ENCODE data around the gene METTL4. TPM values are rescaled to one million over a fixed set of nuclear protein-coding genes. Genes with fewer than 3 reads are reported as not detected.
"Not testable (repeated sequence)": the region's sequence is repeated elsewhere in the genome, so short reads cannot be mapped to it uniquely, and the experiment has no call there.

METTL4 gene
- total RNA-seq, 1 experiment from 2014 or later, result 20.1 TPM

- Histone ChIP-seq H3K4me1 (no peaks in the 10 kb centered on the region), H3K36me3 (ENCODE audit: control insufficient read depth, insufficient read depth, low read length) (no peaks in the 10 kb centered on the region), H3K27me3 (replicated peaks; ENCODE audit: control insufficient read depth, insufficient read depth, low read length) (no peaks in the 10 kb centered on the region), H3K4me3 (ENCODE audit: low read depth, low read length) (no peak overlapping the region), H3K9me3 (no peaks in the 10 kb centered on the region)
- H3K4me3 Mint-ChIP-seq (ENCODE audit: unreplicated experiment), result no peak overlapping the region
- no peaks in the 10 kb centered on the region for H3K27me3 Mint-ChIP-seq (ENCODE audit: insufficient read depth, unreplicated experiment)
- peak in 1 of 2 experiments; percentile 23 for DNase-seq
- ChIA-PET CTCF (interaction anchor here (0.6 to 1.0 kb wide), 5 partner anchors 102 to 962 kb away, joined by 3 to 6 read pairs (median 3); no protein-coding TSS in a partner anchor), POLR2A (no interaction called here)
- H3K9me3 Mint-ChIP-seq (ENCODE audit: unreplicated experiment), result no peaks in the 10 kb centered on the region
- BruUV-seq (replicated peaks), result no TSS peak
- no peak overlapping the region for H3K27ac Mint-ChIP-seq (ENCODE audit: unreplicated experiment)
- H3K36me3 Mint-ChIP-seq (ENCODE audit: insufficient read depth, unreplicated experiment), result peaks cover 20% of the 10 kb centered on the region
- TF ChIP-seq CTCF (IDR thresholded peaks at IDR 0.05; ENCODE audit: insufficient read depth in 1 of 2, low read depth in 1 of 2, low read length in 1 of 2, severe bottlenecking in 1 of 2, unreplicated experiment in 1 of 2), result peak; percentile 33 to 39
- no peaks in the 10 kb centered on the region for H3K4me1 Mint-ChIP-seq (ENCODE audit: low read depth, unreplicated experiment)
- intact Hi-C loops (cut with micrococcal nuclease; ENCODE audit: unreplicated experiment), result loop anchor here (5.0 to 10.0 kb wide), 5 partner anchors 325 to 1683 kb away; no protein-coding TSS in a partner anchor
These were observed 23.7 kb downstream of the METTL4 start for GRCh38 chr18:2547477-2548087.

- Mint-ChIP-seq H3K9me3 (ENCODE audit: unreplicated experiment) (no peaks in the 10 kb centered on the region), H3K27ac (ENCODE audit: unreplicated experiment) (no peak overlapping the region), H3K27me3 (ENCODE audit: insufficient read depth, unreplicated experiment) (no peaks in the 10 kb centered on the region), H3K4me1 (ENCODE audit: low read depth, unreplicated experiment) (no peaks in the 10 kb centered on the region), H3K36me3 (ENCODE audit: insufficient read depth, unreplicated experiment) (peaks cover 15% of the 10 kb centered on the region), H3K4me3 (ENCODE audit: unreplicated experiment) (no peak overlapping the region)
- DNase-seq, result no peak
- no peaks in the 10 kb centered on the region for H3K36me3 ChIP-seq (ENCODE audit: control insufficient read depth, insufficient read depth, low read length)
- TF ChIP-seq CTCF (IDR thresholded peaks at IDR 0.05; ENCODE audit: insufficient read depth in 1 of 2, low read depth in 1 of 2, low read length in 1 of 2, severe bottlenecking in 1 of 2, unreplicated experiment in 1 of 2), result no peak
- H3K4me3 ChIP-seq (ENCODE audit: low read depth, low read length), result no peak overlapping the region
- no peaks in the 10 kb centered on the region for H3K4me1 ChIP-seq
- H3K27me3 ChIP-seq (replicated peaks; ENCODE audit: control insufficient read depth, insufficient read depth, low read length), result no peaks in the 10 kb centered on the region
- H3K9me3 ChIP-seq, result no peaks in the 10 kb centered on the region
- BruUV-seq (replicated peaks), result no TSS peak
- ChIA-PET CTCF (no interaction called here), POLR2A (no interaction called here)
- intact Hi-C loops (cut with micrococcal nuclease; ENCODE audit: unreplicated experiment), result loop anchor here (5.0 to 10.0 kb wide), 5 partner anchors 323 to 1680 kb away; no protein-coding TSS in a partner anchor
These were observed 26.1 kb downstream of the METTL4 start for GRCh38 chr18:2545155-2545554.

DNA sequence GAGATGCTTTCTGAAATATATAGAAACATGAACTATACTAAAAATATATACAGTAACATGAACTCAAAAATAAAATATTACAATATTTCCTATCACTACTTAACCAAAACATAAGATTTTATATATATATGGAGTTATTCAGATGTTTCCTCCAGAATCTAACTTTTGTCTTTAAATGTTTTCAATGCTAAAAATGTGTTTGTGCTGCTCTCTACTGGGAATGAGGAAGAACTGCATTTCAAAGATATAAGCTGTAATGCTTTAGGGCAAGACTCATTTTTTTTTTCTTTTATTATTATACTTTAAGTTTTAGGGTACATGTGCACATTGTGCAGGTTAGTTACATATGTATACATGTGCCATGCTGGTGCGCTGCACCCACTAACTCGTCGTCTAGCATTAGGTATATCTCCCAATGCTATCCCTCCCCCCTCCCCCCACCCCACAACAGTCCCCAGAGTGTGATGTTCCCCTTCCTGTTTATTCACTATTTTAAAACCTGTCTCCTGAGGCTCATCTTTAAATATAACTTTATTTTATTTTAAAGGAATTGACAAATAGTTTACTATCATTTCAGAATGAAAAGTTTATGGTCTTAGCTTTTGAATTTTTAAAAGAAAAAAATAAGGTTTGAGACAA lies 29.3 kb downstream of the METTL4 start:
- H3K4me1 Mint-ChIP-seq (ENCODE audit: low read depth, unreplicated experiment); POLR2A ChIA-PET; BruUV-seq (replicated peaks); H3K27me3 Mint-ChIP-seq (ENCODE audit: insufficient read depth, unreplicated experiment); H3K4me3 Mint-ChIP-seq (ENCODE audit: unreplicated experiment); H3K9me3 ChIP-seq; H3K27ac Mint-ChIP-seq (ENCODE audit: unreplicated experiment); H3K9me3 Mint-ChIP-seq (ENCODE audit: unreplicated experiment); H3K4me1 ChIP-seq; H3K36me3 ChIP-seq (ENCODE audit: control insufficient read depth, insufficient read depth, low read length); H3K27me3 ChIP-seq (replicated peaks; ENCODE audit: control insufficient read depth, insufficient read depth, low read length); H3K36me3 Mint-ChIP-seq (ENCODE audit: insufficient read depth, unreplicated experiment); DNase-seq; H3K4me3 ChIP-seq (ENCODE audit: low read depth, low read length): not testable (repeated sequence)
- intact Hi-C loops (cut with micrococcal nuclease; ENCODE audit: unreplicated experiment), result loop anchor here (1.0 to 10.0 kb wide), 6 partner anchors 437 to 1677 kb away; no protein-coding TSS in a partner anchor
- CTCF ChIA-PET, result interaction anchor here (0.5 to 1.2 kb wide), 15 partner anchors 14 to 878 kb away, joined by 3 to 8 read pairs (median 3); no protein-coding TSS in a partner anchor
- peak; percentile 50 to 58 for TF ChIP-seq CTCF (IDR thresholded peaks at IDR 0.05; ENCODE audit: insufficient read depth in 1 of 2, low read depth in 1 of 2, low read length in 1 of 2, severe bottlenecking in 1 of 2, unreplicated experiment in 1 of 2)

Data from Caco-2 (cell line).